ENCODE measurements around the gene TNFRSF14. TPM values are rescaled to one million over a fixed set of nuclear protein-coding genes. Genes with fewer than 3 reads are reported as not detected.

Gene TNFRSF14
- total and polyA plus RNA-seq, 2 of the 13 experiments (the other 11 are each of a cell fraction or from before 2014, with no cell fraction given) = 11.9 to 49.9 TPM

GRCh38 chr1:2556277-2556677 is at the start of gene TNFRSF14 (continued):
- no peak for TF ChIP-seq ZBTB40 (IDR thresholded peaks at IDR 0.05)
- no peak; the same call in 1 of the 2 replicates for TF ChIP-seq ZBTB40 (CRISPR knock-in tag; IDR thresholded peaks at IDR 0.05)
- no peak for TF ChIP-seq ZGPAT (CRISPR knock-in tag; IDR thresholded peaks at IDR 0.05)
- no peak for TF ChIP-seq TGIF2 (CRISPR knock-in tag; IDR thresholded peaks at IDR 0.05)
- no peak for TF ChIP-seq KMT2A (CRISPR knock-in tag; IDR thresholded peaks at IDR 0.05)
- no peak for TF ChIP-seq ZNF776 (CRISPR knock-in tag; IDR thresholded peaks at IDR 0.05)
- no peak for TF ChIP-seq ZHX1 (CRISPR knock-in tag; IDR thresholded peaks at IDR 0.05; ENCODE audit: low read depth)
- no peak for TF ChIP-seq BATF2 (CRISPR knock-in tag; IDR thresholded peaks at IDR 0.05)
- no peak for TF ChIP-seq ZNF720 (CRISPR knock-in tag; IDR thresholded peaks at IDR 0.05)
- no peak for TF ChIP-seq JARID2 (CRISPR knock-in tag; IDR thresholded peaks at IDR 0.05; ENCODE audit: insufficient replicate concordance)
- TF ChIP-seq CCDC6 (CRISPR knock-in tag; IDR thresholded peaks at IDR 0.05) = no peak
- 0 out of 2 replicates have a peak, but pooled peaks have one; percentile 25 for TF ChIP-seq ZNF33B (CRISPR knock-in tag; IDR thresholded peaks at IDR 0.05)
- TF ChIP-seq KDM3A (CRISPR knock-in tag; IDR thresholded peaks at IDR 0.05; ENCODE audit: low read depth) = no peak
- no peak for TF ChIP-seq TP53 (CRISPR knock-in tag; conservative IDR thresholded peaks at IDR 0.05)
- TF ChIP-seq FLYWCH1 (CRISPR knock-in tag; IDR thresholded peaks at IDR 0.05) = no peak
- TF ChIP-seq IKZF1 (IDR thresholded peaks at IDR 0.05) = no peak
- 0 out of 2 replicates have a peak, but pooled peaks have one; percentile 14 for TF ChIP-seq GLI4 (CRISPR knock-in tag; IDR thresholded peaks at IDR 0.05; ENCODE audit: borderline replicate concordance)
- no peak for TF ChIP-seq ZNF124 (CRISPR knock-in tag; IDR thresholded peaks at IDR 0.05)

All from HepG2 (cell line).